Effector memory CD8-positive, alpha-beta T cell (primary cell): ENCODE results near the gene TPM1.

Experiments used
- ATAC-seq: fragments of 150-1000 bp; cut with Tn5 transposase; replicated peaks from 2 replicates; pipeline ENCODE4 v1.10.0; 2021; ENCODE audit warnings: mild to moderate bottlenecking, moderate library complexity
- DNase-seq, 3 experiments: peaks; one replicate each; pipeline ENCODE4 v3.0.0; 2021
- H3K27ac Mint-ChIP-seq, 2 donors: one replicate each; pipeline ENCODE4 v1.8.0; 2022; ENCODE audit warnings: mild to moderate bottlenecking in 2 of 2, mixed read lengths in 2 of 2, moderate library complexity in 2 of 2
- H3K27me3 Mint-ChIP-seq, 2 donors: one replicate each; pipeline ENCODE4 v1.8.0; 2022; ENCODE audit warnings: mixed read lengths in 2 of 2
- H3K36me3 Mint-ChIP-seq: one replicate; pipeline ENCODE4 v1.8.0; 2022; ENCODE audit warnings: mild to moderate bottlenecking, moderate library complexity, mixed read lengths; ENCODE audit not compliant: insufficient read depth
- H3K4me1 Mint-ChIP-seq, 2 donors: one replicate each; pipeline ENCODE4 v1.8.0; 2022; ENCODE audit warnings: low read depth in 2 of 2, mixed read lengths in 2 of 2
- H3K4me3 Mint-ChIP-seq, 2 donors: one replicate each; pipeline ENCODE4 v1.8.0; 2022; ENCODE audit warnings: mild to moderate bottlenecking in 2 of 2, mixed read lengths in 2 of 2, moderate library complexity in 2 of 2
- H3K9me3 Mint-ChIP-seq, 2 donors: one replicate each; pipeline ENCODE4 v1.8.0; 2022; ENCODE audit warnings: mixed read lengths in 2 of 2

Gene TPM1

GRCh38 chr15:63048776-63049665 lies 6.5 kb downstream of the TPM1 start:
- peak; percentile 18 for ATAC-seq
- H3K4me1 Mint-ChIP-seq, result peaks cover 15 to 19% of the 10 kb centered on the region in 2 donors

GRCh38 chr15:63049783-63050371 lies 7.3 kb downstream of the TPM1 start:
- no peak for ATAC-seq
- Mint-ChIP-seq H3K27ac (peak overlapping the region; percentile 72 to 87), H3K27me3 (peaks cover 24 to 28% of the 10 kb centered on the region in 2 donors), H3K4me1 (peaks cover 16 to 25% of the 10 kb centered on the region in 2 donors), H3K9me3 (no peaks in the 10 kb centered on the region), H3K36me3 (peaks cover 10% of the 10 kb centered on the region), H3K4me3 (peak overlapping the region; percentile 95 to 96)
- DNase-seq, result no peak

More at GRCh38 chr15:63048776-63049665, 6.5 kb downstream of the TPM1 start:
- DNase-seq, result peak; percentile 14 to 37 (median 20)
- Mint-ChIP-seq H3K27ac (peak overlapping the region; percentile 72 to 87), H3K27me3 (peaks cover 32 to 37% of the 10 kb centered on the region in 2 donors), H3K4me3 (peak overlapping the region; percentile 95 to 96), H3K36me3 (peaks cover 10% of the 10 kb centered on the region), H3K9me3 (no peaks in the 10 kb centered on the region)

DNA sequence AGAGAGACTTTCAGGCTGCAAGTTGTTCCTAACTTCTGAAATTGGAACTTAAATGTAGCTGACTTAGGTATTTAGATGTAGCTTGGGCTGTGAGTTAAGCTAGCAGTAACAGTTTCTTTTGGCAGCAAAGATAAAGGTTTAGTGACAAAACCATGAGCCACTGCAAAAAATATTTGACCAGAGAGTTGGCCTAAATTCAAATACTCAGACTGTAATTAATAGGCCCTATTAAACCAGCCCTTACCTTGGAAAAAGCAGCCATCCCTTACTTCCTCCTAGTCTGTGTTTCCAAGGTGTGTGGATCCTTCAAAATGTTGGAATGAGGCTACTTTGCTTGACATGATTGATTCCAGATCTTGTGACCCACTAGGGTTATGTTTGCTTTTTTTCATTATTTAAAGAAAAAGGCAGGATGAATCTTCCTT lies 8.2 kb downstream of the TPM1 start:
- no peak overlapping the region for H3K27ac Mint-ChIP-seq
- no peaks in the 10 kb centered on the region for H3K9me3 Mint-ChIP-seq
- H3K4me3 Mint-ChIP-seq, result no peak overlapping the region
- DNase-seq, result no peak
- H3K4me1 Mint-ChIP-seq, result peaks cover 16 to 29% of the 10 kb centered on the region in 2 donors
- peaks cover 15 to 19% of the 10 kb centered on the region in 2 donors for H3K27me3 Mint-ChIP-seq
- H3K36me3 Mint-ChIP-seq, result peaks cover 10% of the 10 kb centered on the region
- no peak for ATAC-seq

DNA sequence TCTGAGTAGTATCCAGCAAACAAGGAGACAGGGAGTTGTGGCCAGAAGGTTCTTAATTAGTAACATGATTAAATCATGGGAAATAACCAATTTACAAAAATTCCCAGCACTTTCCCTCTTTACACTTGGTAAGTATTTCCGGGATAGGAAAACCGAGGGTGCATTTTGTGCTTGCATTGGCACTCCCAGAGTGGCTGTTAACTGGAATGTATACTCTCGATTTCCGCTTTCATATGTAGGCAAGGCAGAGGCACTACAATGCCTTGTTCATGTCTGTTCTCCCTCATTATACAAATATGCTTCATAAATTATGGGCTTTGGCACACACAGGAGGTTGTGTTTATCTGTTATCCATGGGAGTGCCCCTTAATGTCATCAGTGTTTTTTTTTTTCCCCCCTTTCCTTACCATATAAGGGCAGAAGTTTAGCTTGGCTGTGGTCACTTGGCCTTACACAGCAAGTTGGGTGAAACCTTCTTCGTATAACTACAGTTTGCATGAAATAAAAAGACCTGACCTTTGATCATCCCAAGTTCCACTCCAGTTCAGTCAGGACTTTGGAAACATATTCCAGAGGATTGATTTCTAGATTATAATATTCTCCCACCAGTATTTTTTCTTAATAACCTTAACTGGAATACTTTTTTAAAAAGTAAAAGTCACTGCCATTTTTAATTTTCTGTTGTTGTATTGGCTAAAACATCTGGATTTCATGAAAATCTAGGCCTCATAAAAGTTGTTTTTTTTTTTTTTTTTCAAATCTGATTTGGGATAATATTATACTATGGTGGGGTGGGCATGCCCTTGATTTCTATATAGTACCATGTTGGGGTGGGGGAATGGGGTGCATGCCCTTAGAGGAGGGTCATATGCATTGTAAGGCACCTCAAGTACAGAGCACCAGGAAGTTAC lies 8.9 kb downstream of the TPM1 start:
- H3K4me1 Mint-ChIP-seq, result peaks cover 18 to 29% of the 10 kb centered on the region in 2 donors
- no peak for ATAC-seq
- no peak overlapping the region for H3K27ac Mint-ChIP-seq
- H3K27me3 Mint-ChIP-seq, result peaks cover 9 to 13% of the 10 kb centered on the region in 2 donors
- no peak overlapping the region for H3K4me3 Mint-ChIP-seq
- H3K36me3 Mint-ChIP-seq, result peaks cover 14% of the 10 kb centered on the region
- H3K9me3 Mint-ChIP-seq, result no peaks in the 10 kb centered on the region
- no peak for DNase-seq

DNA sequence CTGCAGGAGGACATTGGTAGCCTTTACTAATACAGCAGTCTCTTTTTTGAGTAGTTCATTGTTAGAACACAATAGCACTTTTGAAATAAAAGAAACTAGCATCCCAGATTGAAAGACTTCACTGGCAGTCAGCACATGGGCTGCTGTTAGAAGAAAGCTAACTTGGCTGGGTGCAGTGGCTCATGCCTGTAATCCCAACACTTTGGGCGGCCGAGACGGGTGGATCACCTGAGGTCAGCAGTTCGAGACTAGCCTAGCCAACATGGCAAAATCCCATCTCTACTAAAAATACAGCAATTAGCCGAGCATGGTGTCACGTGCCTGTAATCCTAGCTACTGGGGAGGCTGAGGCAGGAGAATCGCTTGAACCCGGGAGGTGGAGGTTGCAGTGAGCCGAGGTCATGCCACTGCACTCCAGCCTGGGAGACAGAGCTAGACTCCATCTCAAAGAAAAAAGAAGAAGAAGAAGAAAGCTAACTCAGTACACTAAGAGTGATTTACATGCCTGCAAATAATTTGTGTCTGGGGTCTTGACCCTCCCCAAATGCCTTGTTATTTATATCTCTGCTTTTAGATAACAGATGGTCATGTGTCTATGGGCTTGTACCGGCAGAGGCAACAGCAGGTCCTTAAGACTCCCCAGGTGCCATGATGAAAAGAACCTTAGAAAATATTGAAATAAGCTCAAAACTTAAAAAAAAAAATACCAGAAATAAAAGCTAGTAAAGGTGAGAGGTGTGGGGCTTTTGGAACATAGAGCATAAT lies 9.7 kb downstream of the TPM1 start:
- Mint-ChIP-seq H3K27ac (no peak overlapping the region), H3K27me3 (peaks cover under 1 to 4% of the 10 kb centered on the region in 2 donors), H3K36me3 (peaks cover 20% of the 10 kb centered on the region), H3K4me1 (peaks cover 18 to 29% of the 10 kb centered on the region in 2 donors), H3K9me3 (no peaks in the 10 kb centered on the region), H3K4me3 (no peak overlapping the region)
- no peak for DNase-seq
- no peak for ATAC-seq

DNA sequence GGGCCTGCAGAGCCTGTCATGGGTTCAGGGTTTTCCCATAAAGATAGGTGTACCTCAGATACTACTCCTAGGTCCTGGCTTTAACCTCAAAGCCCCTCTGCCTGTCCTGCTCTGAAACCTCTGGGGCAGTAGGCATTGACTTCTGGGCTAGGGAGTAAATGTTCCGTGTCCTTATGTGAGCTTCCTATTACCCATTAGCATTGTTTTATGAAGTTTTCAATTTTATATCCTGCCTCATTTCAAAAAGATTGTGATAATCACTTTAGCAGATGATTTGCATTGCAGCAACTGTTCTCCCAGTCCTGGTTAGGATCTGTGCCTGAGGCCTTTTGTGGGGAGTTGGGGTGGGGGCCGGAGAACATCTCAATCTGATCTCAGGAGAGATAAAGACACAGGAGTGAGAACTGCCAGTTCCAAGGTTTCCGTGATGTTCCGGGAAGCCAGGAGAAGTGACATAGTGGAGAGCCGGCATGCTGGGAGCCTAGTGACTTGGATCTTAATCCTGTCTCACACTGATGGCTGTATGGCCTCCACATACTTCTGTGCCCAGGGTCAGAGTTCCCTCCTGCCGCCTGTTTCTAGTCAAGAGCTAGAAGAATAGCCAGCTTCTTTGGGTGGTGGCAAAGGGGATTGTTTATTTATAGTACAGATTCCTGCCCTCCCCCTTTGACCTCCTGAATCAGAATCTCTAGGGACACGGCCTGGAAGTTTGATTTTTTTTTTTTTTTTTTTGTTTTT lies 10.6 kb downstream of the TPM1 start:
- peaks cover 23% of the 10 kb centered on the region for H3K36me3 Mint-ChIP-seq
- no peaks in the 10 kb centered on the region for H3K9me3 Mint-ChIP-seq
- DNase-seq, result no peak
- peaks cover 16 to 26% of the 10 kb centered on the region in 2 donors for H3K4me1 Mint-ChIP-seq
- ATAC-seq, result no peak
- no peaks in the 10 kb centered on the region for H3K27me3 Mint-ChIP-seq
- no peak overlapping the region for H3K4me3 Mint-ChIP-seq
- no peak overlapping the region for H3K27ac Mint-ChIP-seq

DNA sequence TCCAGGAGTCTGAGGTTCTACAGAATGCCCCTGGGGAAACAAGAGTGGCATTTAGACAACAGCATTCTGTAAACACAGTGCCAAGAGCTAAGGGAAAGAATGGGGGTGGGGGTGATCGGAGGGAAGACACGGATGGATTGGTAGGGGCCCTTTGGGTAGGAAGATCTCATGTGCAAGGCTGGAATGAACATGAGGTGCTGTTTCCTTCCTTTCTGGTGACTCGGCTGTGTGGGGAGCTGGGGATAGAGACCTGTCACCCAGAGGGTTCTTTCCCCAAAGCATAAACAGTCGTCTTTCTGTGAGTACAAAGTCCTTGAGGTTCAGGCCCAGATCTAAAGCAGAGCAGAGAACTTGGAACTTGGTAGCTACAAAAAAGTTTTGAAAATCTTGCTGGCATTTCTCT lies 11.7 kb downstream of the TPM1 start:
- H3K9me3 Mint-ChIP-seq, result no peaks in the 10 kb centered on the region
- H3K27me3 Mint-ChIP-seq, result no peaks in the 10 kb centered on the region
- H3K36me3 Mint-ChIP-seq, result peaks cover 19% of the 10 kb centered on the region
- peak overlapping the region in 1 of 2 donors; percentile 53 for H3K27ac Mint-ChIP-seq
- H3K4me1 Mint-ChIP-seq, result peaks cover 10 to 20% of the 10 kb centered on the region in 2 donors
- DNase-seq (no peak), ATAC-seq (no peak)
- H3K4me3 Mint-ChIP-seq, result no peak overlapping the region

DNA sequence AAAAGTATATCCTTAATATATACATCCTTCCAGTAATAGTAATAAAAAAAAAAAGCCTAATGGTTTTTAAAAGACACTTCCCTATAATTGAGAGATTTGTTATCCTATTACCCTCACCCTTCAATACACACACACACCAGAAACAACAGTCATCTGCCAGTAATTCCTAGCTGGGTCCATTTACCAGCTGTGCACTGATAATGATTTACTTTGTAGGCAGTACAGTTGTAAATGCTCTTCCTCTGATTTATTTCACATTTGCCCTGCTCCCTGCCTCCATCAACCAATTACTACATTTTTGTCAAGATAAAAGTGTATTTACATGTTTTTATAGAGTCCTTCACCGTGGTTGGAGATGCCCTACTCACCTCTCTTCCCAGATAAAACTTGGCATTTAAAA lies 12.4 kb downstream of the TPM1 start:
- Mint-ChIP-seq H3K27me3 (no peaks in the 10 kb centered on the region), H3K36me3 (peaks cover 19% of the 10 kb centered on the region), H3K4me3 (no peak overlapping the region), H3K4me1 (peaks cover 5 to 13% of the 10 kb centered on the region in 2 donors), H3K27ac (no peak overlapping the region), H3K9me3 (no peaks in the 10 kb centered on the region)
- no peak for DNase-seq
- ATAC-seq, result no peak

GRCh38 chr15:63056829-63057228 lies 14.3 kb downstream of the TPM1 start:
- ATAC-seq, result no peak
- Mint-ChIP-seq H3K36me3 (peaks cover 29% of the 10 kb centered on the region), H3K9me3 (no peaks in the 10 kb centered on the region), H3K27ac (no peak overlapping the region), H3K4me1 (peaks cover 5 to 12% of the 10 kb centered on the region in 2 donors), H3K4me3 (no peak overlapping the region), H3K27me3 (no peaks in the 10 kb centered on the region)
- no peak for DNase-seq

- no peaks in the 10 kb centered on the region for H3K27me3 Mint-ChIP-seq
- DNase-seq (no peak), ATAC-seq (no peak)
- H3K4me1 Mint-ChIP-seq, result peaks cover 5 to 12% of the 10 kb centered on the region in 2 donors
- peaks cover 29% of the 10 kb centered on the region for H3K36me3 Mint-ChIP-seq
- peak overlapping the region in 1 of 2 donors; percentile 31 for H3K27ac Mint-ChIP-seq
- no peaks in the 10 kb centered on the region for H3K9me3 Mint-ChIP-seq
- H3K4me3 Mint-ChIP-seq, result no peak overlapping the region
These were observed 15.2 kb downstream of the TPM1 start for GRCh38 chr15:63057468-63058345.

GRCh38 chr15:63059075-63059474 lies 16.5 kb downstream of the TPM1 start:
- Mint-ChIP-seq H3K36me3 (peaks cover 31% of the 10 kb centered on the region), H3K4me1 (peaks cover 4 to 10% of the 10 kb centered on the region in 2 donors), H3K27me3 (no peaks in the 10 kb centered on the region)

More at GRCh38 chr15:63059075-63059474, 16.5 kb downstream of the TPM1 start:
- H3K9me3 Mint-ChIP-seq, result no peaks in the 10 kb centered on the region
- no peak overlapping the region for H3K27ac Mint-ChIP-seq
- no peak overlapping the region for H3K4me3 Mint-ChIP-seq
- ATAC-seq, result no peak
- DNase-seq, result no peak
